HepG2 (cell line): Measurements from ENCODE around the gene LAMC1. TPM values are rescaled to one million over a fixed set of nuclear protein-coding genes. Genes with fewer than 3 reads are reported as not detected.
"Not testable (repeated sequence)": the region's sequence is repeated elsewhere in the genome, so short reads cannot be mapped to it uniquely, and the experiment has no call there.

Experiments used
- ATAC-seq: fragments of 200-7000 bp; cut with Tn5 transposase; 3 replicates; pipeline ENCODE4 v1.9.1; 2020; ENCODE audit warnings: mild to moderate bottlenecking, moderate library complexity
- BruUV-seq: library from RNA; stranded (reverse); fragments of 400-500 nt; replicated peaks from 2 replicates; lab custom pipeline; 2021; lab: Mats Ljungman, UMichigan
- CTCF ChIA-PET: fragments of 300-600 bp; formaldehyde crosslinking; extraction: SDS; loops from one replicate; lab custom pipeline; 2021; ENCODE audit warnings: low total read pairs, inconsistent platforms, low intra/inter-chr PET ratio; lab: Yijun Ruan, JAX
- POLR2A ChIA-PET: fragments of 350-600 bp; sonication (Branson Sonifier 250); formaldehyde crosslinking; loops from one replicate; lab custom pipeline; 2020; ENCODE audit warnings: antibody characterized with exemption, inconsistent platforms; lab: Yijun Ruan, JAX
- DNase-seq: peaks from one replicate; pipeline ENCODE4 v3.0.0-alpha.2; 2015; ENCODE audit warnings: low spot score
- FAIRE-seq: peaks from 3 replicates; lab custom pipeline; 2011; peaks lifted over from hg19 to GRCh38; lab: Jason Lieb, UNC
- H2AFZ ChIP-seq: one replicate; pipeline ENCODE4 v1.6.1; 2011; ENCODE audit warnings: low read length, inconsistent platforms
- H3K27ac ChIP-seq: fragments of 300-600 bp; 3 replicates; pipeline ENCODE4 v1.8.0; 2011; ENCODE audit warnings: mixed run types, mild to moderate bottlenecking, mixed read lengths, low read length, inconsistent platforms; ENCODE audit not compliant: insufficient read depth; ENCODE audit errors: extremely low read length
- H3K27me3 ChIP-seq, 2 experiments: fragments of 200-600 bp in 1 of 2; 2 replicates in 1 of 2; 3 replicates in 1 of 2; pipeline versions ENCODE4 v1.6.0 to v1.8.0; 2011; ENCODE audit warnings: low read length in 2 of 2, mild to moderate bottlenecking in 2 of 2, moderate library complexity in 2 of 2, inconsistent platforms in 1 of 2; ENCODE audit not compliant: insufficient read depth in 2 of 2, control insufficient read depth in 1 of 2
- H3K36me3 ChIP-seq, 2 experiments: fragments of 200-600 bp in 1 of 2; replicated peaks in 1 of 2; 2 replicates in 1 of 2; 3 replicates in 1 of 2; pipeline versions ENCODE4 v1.5.1 to v1.8.0; 2011; ENCODE audit warnings: low read length in 2 of 2, inconsistent platforms in 1 of 2; ENCODE audit not compliant: insufficient read depth in 2 of 2, control insufficient read depth in 1 of 2
- H3K4me1 ChIP-seq: 2 replicates; pipeline ENCODE4 v1.5.1; 2012; ENCODE audit warnings: low read length, inconsistent platforms; ENCODE audit not compliant: insufficient read depth
- H3K4me2 ChIP-seq: 2 replicates; pipeline ENCODE4 v1.6.0; 2011; ENCODE audit warnings: low read depth, low read length, inconsistent platforms
- H3K4me3 ChIP-seq, 3 experiments: fragments of 200-600 bp in 1 of 3; sonication (generic), shearing (Covaris generic) in 1 of 3; replicated peaks in 1 of 3; 2 replicates each; pipeline ENCODE4 v1.5.1; 2011 to 2016; ENCODE audit warnings: low read length in 3 of 3, inconsistent platforms in 2 of 3, low read depth in 2 of 3, mild to moderate bottlenecking in 2 of 3, control low read depth in 1 of 3, mixed read lengths in 1 of 3; ENCODE audit not compliant: insufficient read depth in 1 of 3
- H3K79me2 ChIP-seq: one replicate; pipeline ENCODE4 v1.6.1; 2011; ENCODE audit warnings: low read length, inconsistent platforms; ENCODE audit not compliant: insufficient read depth
- H3K9ac ChIP-seq: 2 replicates; pipeline ENCODE4 v1.6.0; 2011; ENCODE audit warnings: mild to moderate bottlenecking, low read depth, low read length, inconsistent platforms; ENCODE audit not compliant: insufficient read depth
- H3K9me3 ChIP-seq: 2 replicates; pipeline ENCODE4 v1.5.1; 2012; ENCODE audit warnings: mild to moderate bottlenecking, low read length
- H4K20me1 ChIP-seq: 2 replicates; pipeline ENCODE4 v1.6.0; 2011; ENCODE audit warnings: inconsistent platforms, mild to moderate bottlenecking, low read length, moderate library complexity; ENCODE audit not compliant: insufficient read depth
- CEBPB ChIP-seq: IDR thresholded peaks from 2 replicates; pipeline ENCODE4 v1.6.1; 2011; ENCODE audit warnings: low read depth, low read length, improper control_type of control experiment, borderline replicate concordance
- IRF2 ChIP-seq: IDR thresholded peaks from 2 replicates; pipeline ENCODE4 v1.6.1; 2018; ENCODE audit warnings: missing genetic modification reagents, missing compliant biosample characterization
- ZEB1 ChIP-seq: IDR thresholded peaks from 2 replicates; pipeline ENCODE4 v1.6.1; 2012; ENCODE audit warnings: mild to moderate bottlenecking, low read depth, inconsistent platforms; ENCODE audit not compliant: insufficient replicate concordance
- ZNF441 ChIP-seq: sonication (generic); formaldehyde crosslinking; IDR thresholded peaks from 2 replicates; pipeline ENCODE4 v1.7.0; 2021; ENCODE audit warnings: missing genetic modification reagents, borderline replicate concordance
- ZNF564 ChIP-seq: sonication (generic); formaldehyde crosslinking; IDR thresholded peaks from 2 replicates; pipeline ENCODE4 v1.8.1; 2023; ENCODE audit warnings: mild to moderate bottlenecking, missing genetic modification reagents
- WGBS: methylation state at CpG from one replicate; pipeline ENCODE4 v1.1.6; 2017; ENCODE audit warnings: low lambda C conversion rate; 5-methylcytosine and 5-hydroxymethylcytosine counted together
- in situ Hi-C: cut with HindIII; loops from 2 replicates; pipeline ENCODE4 v1.10.0; 2017; ENCODE audit warnings: low pct_unique_long_range_greater_than_20kb; ENCODE audit not compliant: extremely low pct_ligation_motif_present
- intact Hi-C: fragments of 100-400 bp; cut with micrococcal nuclease; formaldehyde crosslinking; loops from one replicate; pipeline ENCODE4 v1.10.0; 2022; ENCODE audit not compliant: unreplicated experiment
- polyA plus RNA-seq, 8 experiments: library from polyadenylated mRNA; depleted of rRNA in 3 of 8; stranded (reverse) in 7 of 8; unstranded in 1 of 8; fragments of >200 nt; fragmentation: Illumina TruSeq in 4 of 8; extraction: Trizol in 4 of 8; gene quantifications; 2 replicates each; pipeline versions ENCODE4 v1.2.1 to v1.2.3, GENCODE V29; 2011 to 2016; ENCODE audit warnings: low read depth in 4 of 8, missing spikeins in 1 of 8, mixed read lengths in 1 of 8; ENCODE audit not compliant: insufficient read depth in 1 of 8
- total RNA-seq, 5 experiments: library from RNA; depleted of rRNA; stranded (reverse); fragments of >200 nt; fragmentation: Illumina TruSeq; extraction: Trizol; gene quantifications; 2 replicates each; pipeline ENCODE4 v1.2.3, GENCODE V29; 2016; ENCODE audit warnings: low read depth in 1 of 5

LAMC1 gene
- total and polyA plus RNA-seq, 2 of the 13 experiments (the other 11 are each of a cell fraction or from before 2014, with no cell fraction given): 58.5 to 137 TPM

GRCh38 chr1:183065168-183065706 lies 42.0 kb downstream of the LAMC1 start:
- H3K79me2 ChIP-seq: peaks cover 63% of the 10 kb centered on the region
- FAIRE-seq: no peak
- H3K9me3 ChIP-seq: no peaks in the 10 kb centered on the region
- H3K36me3 ChIP-seq: no peaks in the 10 kb centered on the region
- no peaks in the 10 kb centered on the region for H3K27me3 ChIP-seq
- H3K9ac ChIP-seq: no peak overlapping the region
- no peak overlapping the region for H3K27ac ChIP-seq
- CTCF ChIA-PET: no interaction called here
- H2AFZ ChIP-seq: no peak overlapping the region
- no peak overlapping the region for H3K4me3 ChIP-seq
- peaks cover 2% of the 10 kb centered on the region; the same call in 1 of the 2 replicates for H4K20me1 ChIP-seq
- BruUV-seq: no TSS peak
- peaks cover 37% of the 10 kb centered on the region for H3K4me1 ChIP-seq
- no peak overlapping the region for H3K4me2 ChIP-seq
- POLR2A ChIA-PET: no interaction called here
- no peak for ATAC-seq
- intact Hi-C loops: no loop called here
- 98% methylated on average over 6 of the region's 6 CpGs for WGBS
- TF ChIP-seq IRF2 (CRISPR knock-in tag) (no peak), ZEB1 (no peak), CEBPB (0 out of 2 replicates have a peak, but pooled peaks have one; percentile 13), ZNF564 (CRISPR knock-in tag) (peak; percentile 98), ZNF441 (no peak)
- TF ChIP-seq, all 625 proteins: peak for 2
- in situ Hi-C loops: no loop called here
- no peak for DNase-seq

GRCh38 chr1:183066432-183066831 lies 43.2 kb downstream of the LAMC1 start:
- BruUV-seq: not testable (repeated sequence)

More at GRCh38 chr1:183066432-183066831, 43.2 kb downstream of the LAMC1 start:
- peaks cover 62% of the 10 kb centered on the region for H3K79me2 ChIP-seq
- H3K9me3 ChIP-seq, CTCF ChIA-PET, H3K27ac ChIP-seq, H4K20me1 ChIP-seq, intact Hi-C loops, H3K27me3 ChIP-seq, H3K9ac ChIP-seq, H3K4me3 ChIP-seq, ATAC-seq, H3K4me2 ChIP-seq, H3K36me3 ChIP-seq, H2AFZ ChIP-seq, POLR2A ChIA-PET, FAIRE-seq, DNase-seq, in situ Hi-C loops: not testable (repeated sequence)
- H3K4me1 ChIP-seq: peaks cover 38% of the 10 kb centered on the region
- 100% methylated on average over 2 of the region's 2 CpGs for WGBS
